Measurements from ENCODE around the gene MTSS2.

The MTSS2 gene

DNA sequence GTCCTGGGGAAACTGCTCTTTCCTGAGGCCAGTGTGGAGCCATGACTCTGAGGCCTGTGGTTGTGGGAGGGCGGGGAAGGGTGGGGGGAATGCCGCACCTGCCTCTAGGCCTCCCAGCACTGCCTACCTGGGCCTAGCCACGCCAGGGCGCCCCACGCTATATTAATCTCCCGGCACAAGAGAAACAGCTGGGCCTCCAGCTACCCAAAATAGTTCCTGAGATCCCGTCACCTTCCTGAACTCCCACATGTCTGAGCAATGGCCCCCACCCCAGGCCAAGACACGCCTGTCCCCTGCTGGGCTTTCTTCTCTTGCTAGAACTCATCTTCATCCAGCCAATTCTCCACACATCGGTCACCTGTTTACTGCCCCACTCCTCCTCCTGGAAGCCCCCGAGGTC is 13.0 kb upstream of the MTSS2 start:
- Mint-ChIP-seq H3K27me3 (no peaks in the 10 kb centered on the region), H3K9me3 (no peaks in the 10 kb centered on the region), H3K36me3 (peaks cover 33 to 50% of the 10 kb centered on the region in 2 donors), H3K4me3 (no peak overlapping the region), H3K27ac (no peak overlapping the region), H3K4me1 (peaks cover 11 to 14% of the 10 kb centered on the region in 2 donors)
- DNase-seq (no peak), ATAC-seq (replicated peaks) (no peak)

DNA sequence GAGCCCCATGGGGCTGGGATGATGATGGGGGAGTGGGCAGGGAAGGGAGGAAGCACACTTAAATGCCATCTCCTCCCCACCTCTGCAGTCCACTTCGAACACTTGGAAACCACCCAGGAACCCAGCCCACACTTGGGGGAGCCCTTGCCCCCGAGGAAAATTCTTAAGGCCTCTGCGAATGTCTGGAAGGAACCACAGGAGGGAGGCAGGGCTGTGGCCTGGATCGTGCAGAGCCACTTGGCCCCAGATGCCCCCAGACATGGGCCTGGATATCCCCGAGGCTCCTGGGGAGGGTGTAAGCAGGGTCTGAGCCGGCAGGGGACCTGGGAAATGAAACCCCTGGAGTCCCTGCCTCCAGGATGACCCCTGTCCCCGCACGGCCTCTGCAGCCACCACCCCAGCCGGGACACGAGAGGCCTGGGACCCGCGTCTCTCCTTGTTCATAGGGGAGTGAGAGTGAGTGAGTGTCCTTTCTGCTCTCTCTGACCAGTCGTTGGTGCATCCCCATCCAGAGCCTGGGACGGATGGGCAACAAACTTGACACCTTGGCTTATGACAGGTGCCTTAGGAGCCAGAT is 11.8 kb upstream of the MTSS2 start:
- peak overlapping the region; percentile 33 for H3K27ac Mint-ChIP-seq

DNA sequence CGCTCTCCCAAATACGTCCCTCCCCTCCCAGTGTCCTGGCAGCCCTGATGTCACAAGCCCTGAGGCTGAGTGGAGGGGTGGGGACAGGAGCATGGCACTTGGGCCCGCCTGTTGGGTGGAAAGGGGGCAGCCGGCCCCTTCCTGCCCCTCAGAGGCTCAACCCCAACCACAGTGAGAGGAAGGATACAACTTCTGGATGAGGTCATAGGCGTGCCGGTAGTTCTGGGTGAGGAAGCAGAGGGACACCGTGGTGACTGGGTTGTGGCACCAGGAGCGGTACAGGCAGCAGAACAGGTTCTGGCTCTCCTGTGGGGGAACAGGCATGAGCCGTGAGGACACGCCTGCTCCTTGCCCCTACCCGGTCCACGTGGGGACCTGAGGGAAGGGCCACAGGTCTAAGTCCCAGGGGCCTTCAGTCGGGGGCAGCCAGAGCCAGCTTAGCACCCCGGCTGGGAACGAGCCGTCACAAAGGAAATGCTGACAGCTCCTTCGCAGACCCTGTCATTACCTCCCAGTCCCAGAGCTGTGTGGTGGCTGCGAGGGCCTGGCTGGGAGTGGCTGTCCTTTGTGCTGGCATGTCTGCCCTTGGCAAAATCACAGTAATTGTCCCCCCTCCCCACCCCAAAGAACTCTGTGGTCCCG is 11.2 kb upstream of the MTSS2 start:
- Mint-ChIP-seq H3K4me1 (peaks cover 11 to 14% of the 10 kb centered on the region in 2 donors), H3K9me3 (no peaks in the 10 kb centered on the region), H3K27me3 (no peaks in the 10 kb centered on the region), H3K27ac (no peak overlapping the region), H3K36me3 (peaks cover 35 to 48% of the 10 kb centered on the region in 2 donors), H3K4me3 (no peak overlapping the region)
- ATAC-seq (replicated peaks) (peak; percentile 19 to 37), DNase-seq (no peak)

More for the DNA sequence above, 11.8 kb upstream of the MTSS2 start:
- DNase-seq (no peak), ATAC-seq (replicated peaks) (no peak)
- H3K9me3 Mint-ChIP-seq: no peaks in the 10 kb centered on the region
- peaks cover 11 to 14% of the 10 kb centered on the region in 2 donors for H3K4me1 Mint-ChIP-seq
- no peaks in the 10 kb centered on the region for H3K27me3 Mint-ChIP-seq
- H3K4me3 Mint-ChIP-seq: no peak overlapping the region
- peaks cover 35 to 54% of the 10 kb centered on the region in 2 donors for H3K36me3 Mint-ChIP-seq

DNA sequence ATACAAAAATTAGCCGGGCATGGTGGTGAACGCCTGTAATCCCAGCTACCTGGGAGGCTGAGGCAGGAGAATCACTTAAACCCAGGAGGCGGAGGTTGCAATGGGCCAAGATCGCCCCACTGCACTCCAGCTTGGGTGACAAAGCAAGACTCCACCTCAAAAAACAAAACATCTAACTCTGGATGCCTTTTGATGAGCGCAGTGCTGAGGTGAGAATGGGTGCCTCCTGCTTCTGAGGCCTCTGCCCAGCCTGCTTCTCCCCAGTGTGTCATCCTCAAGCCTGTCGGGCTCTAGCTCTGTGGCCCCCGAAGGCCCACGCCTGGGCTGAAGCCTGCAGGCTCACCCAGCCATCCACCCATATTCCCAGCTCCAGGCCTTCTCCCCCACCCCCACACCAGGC is 10.5 kb upstream of the MTSS2 start:
- no peak for ATAC-seq (replicated peaks)
- Mint-ChIP-seq H3K9me3 (no peaks in the 10 kb centered on the region), H3K36me3 (peaks cover 33 to 41% of the 10 kb centered on the region in 2 donors)

GRCh38 chr16:70695331-70696070 is 9.6 kb upstream of the MTSS2 start:
- H3K27ac Mint-ChIP-seq: peak overlapping the region; percentile 72

More for the DNA sequence above, 10.5 kb upstream of the MTSS2 start:
- H3K27me3 Mint-ChIP-seq: no peaks in the 10 kb centered on the region
- DNase-seq: no peak
- H3K4me3 Mint-ChIP-seq: no peak overlapping the region
- H3K4me1 Mint-ChIP-seq: peaks cover 11 to 14% of the 10 kb centered on the region in 2 donors
- peak overlapping the region; percentile 51 for H3K27ac Mint-ChIP-seq

GRCh38 chr16:70694868-70695218 is 9.0 kb upstream of the MTSS2 start:
- H3K4me3 Mint-ChIP-seq: no peak overlapping the region
- no peak for ATAC-seq (replicated peaks)
- no peak overlapping the region for H3K27ac Mint-ChIP-seq
- H3K9me3 Mint-ChIP-seq: no peaks in the 10 kb centered on the region
- H3K4me1 Mint-ChIP-seq: peaks cover 13 to 14% of the 10 kb centered on the region in 2 donors
- no peaks in the 10 kb centered on the region for H3K27me3 Mint-ChIP-seq
- no peak for DNase-seq
- peaks cover 26 to 39% of the 10 kb centered on the region in 2 donors for H3K36me3 Mint-ChIP-seq

More at GRCh38 chr16:70695331-70696070, 9.6 kb upstream of the MTSS2 start:
- Mint-ChIP-seq H3K4me3 (no peak overlapping the region), H3K27me3 (no peaks in the 10 kb centered on the region), H3K9me3 (no peaks in the 10 kb centered on the region), H3K4me1 (peaks cover 13 to 14% of the 10 kb centered on the region in 2 donors), H3K36me3 (peaks cover 29 to 42% of the 10 kb centered on the region in 2 donors)
- DNase-seq (no peak), ATAC-seq (replicated peaks) (no peak)

- H3K27ac Mint-ChIP-seq: no peak overlapping the region
- no peaks in the 10 kb centered on the region for H3K27me3 Mint-ChIP-seq
- no peak overlapping the region for H3K4me3 Mint-ChIP-seq
- peaks cover 12 to 14% of the 10 kb centered on the region in 2 donors for H3K4me1 Mint-ChIP-seq
- no peaks in the 10 kb centered on the region for H3K9me3 Mint-ChIP-seq
- ATAC-seq (replicated peaks) (no peak), DNase-seq (no peak)
- peaks cover 23 to 35% of the 10 kb centered on the region in 2 donors for H3K36me3 Mint-ChIP-seq
Measured at GRCh38 chr16:70694088-70694867, 8.4 kb upstream of the MTSS2 start.

DNA sequence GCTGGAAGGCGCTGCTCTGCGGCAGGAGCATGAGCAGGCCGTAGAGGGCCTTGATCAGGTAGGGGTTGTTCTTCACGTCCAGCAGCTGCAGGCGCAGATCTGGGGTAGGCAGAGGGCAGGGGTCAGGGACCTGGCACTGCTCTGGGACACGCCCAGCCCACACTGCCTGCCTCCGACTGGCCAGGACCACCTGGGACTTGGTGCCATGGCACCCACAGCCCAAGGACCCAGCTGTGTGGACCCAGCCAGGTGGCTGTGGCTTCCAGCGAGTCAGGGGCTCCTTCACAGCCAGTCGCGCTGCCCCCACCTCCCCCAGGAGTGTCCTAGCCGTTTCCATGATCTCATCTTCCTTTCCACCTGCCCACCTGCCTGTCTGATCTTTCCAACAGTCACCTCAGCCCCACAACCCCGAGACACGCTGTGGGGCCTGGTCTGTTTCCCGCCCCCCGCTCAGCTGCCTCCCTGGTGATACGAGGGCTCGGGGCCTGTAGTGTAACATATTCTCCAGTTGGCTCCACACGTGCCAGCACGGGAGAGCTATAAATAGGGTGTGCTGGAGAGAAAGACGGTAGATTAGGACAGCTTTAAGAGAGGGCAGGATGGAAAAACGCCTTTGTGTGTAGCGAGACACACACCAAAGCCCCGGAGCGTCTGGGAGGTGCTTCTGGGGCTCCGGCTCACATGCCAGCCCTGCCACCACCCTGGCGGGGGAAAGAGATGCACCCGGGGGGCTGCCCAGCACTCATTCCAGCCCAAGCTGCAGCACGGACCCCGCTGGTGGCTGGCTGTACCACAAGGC is 7.2 kb upstream of the MTSS2 start:
- H3K36me3 Mint-ChIP-seq: peaks cover 16 to 33% of the 10 kb centered on the region in 2 donors
- peak overlapping the region; percentile 4 for H3K27ac Mint-ChIP-seq
- no peaks in the 10 kb centered on the region for H3K27me3 Mint-ChIP-seq
- ATAC-seq (replicated peaks) (no peak), DNase-seq (no peak)
- H3K9me3 Mint-ChIP-seq: no peaks in the 10 kb centered on the region
- H3K4me1 Mint-ChIP-seq: peaks cover 9 to 10% of the 10 kb centered on the region in 2 donors
- H3K4me3 Mint-ChIP-seq: no peak overlapping the region

- no peak for ATAC-seq (replicated peaks)
- Mint-ChIP-seq H3K27me3 (no peaks in the 10 kb centered on the region), H3K36me3 (peaks cover 14 to 34% of the 10 kb centered on the region in 2 donors), H3K9me3 (no peaks in the 10 kb centered on the region), H3K4me1 (peaks cover 6 to 7% of the 10 kb centered on the region in 2 donors), H3K27ac (no peak overlapping the region), H3K4me3 (no peak overlapping the region)
- no peak for DNase-seq
Measured at GRCh38 chr16:70692130-70692872, 6.4 kb upstream of the MTSS2 start.

- H3K9me3 Mint-ChIP-seq: no peaks in the 10 kb centered on the region
- peaks cover 10 to 31% of the 10 kb centered on the region in 2 donors for H3K36me3 Mint-ChIP-seq
- ATAC-seq (replicated peaks): no peak
- H3K27me3 Mint-ChIP-seq: peaks cover 2 to 4% of the 10 kb centered on the region in 2 donors
- H3K4me1 Mint-ChIP-seq: peaks cover 0 to 8% of the 10 kb centered on the region in 2 donors
- DNase-seq: no peak
- H3K4me3 Mint-ChIP-seq: no peak overlapping the region
- no peak overlapping the region for H3K27ac Mint-ChIP-seq
Measured at GRCh38 chr16:70691223-70692129, 5.6 kb upstream of the MTSS2 start.

DNA sequence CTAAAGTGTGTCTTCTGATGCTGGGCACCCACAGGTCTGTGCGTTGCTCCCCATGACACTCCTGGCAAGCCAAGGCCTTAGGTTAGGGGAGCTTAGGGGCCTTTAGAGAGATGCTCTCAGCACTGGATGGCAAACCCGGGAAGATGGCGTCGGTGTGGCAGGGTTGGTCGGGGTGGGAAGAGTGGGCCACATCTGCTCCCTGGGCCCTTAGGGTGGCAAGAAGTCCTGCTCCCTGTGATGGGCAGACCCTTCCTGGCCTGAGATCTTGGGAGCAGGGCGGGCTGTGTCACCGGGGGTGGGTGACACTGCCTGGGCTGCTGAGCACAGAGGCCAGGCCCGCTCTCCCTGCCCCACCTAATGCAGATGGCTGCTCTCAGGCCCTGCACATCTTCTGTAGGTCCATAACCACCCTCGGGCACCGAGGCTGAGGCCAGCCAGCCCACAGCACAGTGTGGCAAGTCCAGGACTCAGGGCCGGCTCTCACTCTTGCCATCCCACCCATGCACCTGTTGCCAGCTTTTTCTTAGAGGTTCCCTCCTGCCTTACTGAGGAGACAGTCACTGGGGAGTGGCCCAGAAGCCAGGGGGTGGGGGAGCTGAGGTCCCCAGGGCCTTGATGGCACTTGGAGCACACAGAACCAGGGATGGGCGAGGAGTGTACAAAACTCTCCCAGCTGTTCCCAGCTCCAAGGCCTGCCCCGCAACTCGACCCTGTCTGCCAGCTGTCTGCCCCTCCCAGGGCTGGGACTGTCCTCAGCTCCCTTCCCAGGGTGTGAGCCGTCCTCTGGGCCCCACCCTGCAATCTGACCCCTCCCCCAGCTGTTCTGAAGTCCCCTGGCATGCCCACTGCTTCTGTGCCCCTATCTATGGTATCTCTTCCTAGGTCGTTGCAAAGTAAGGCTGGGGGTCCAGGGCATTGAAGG is 4.4 kb upstream of the MTSS2 start:
- no peak for DNase-seq
- H3K36me3 Mint-ChIP-seq: peaks cover 4 to 24% of the 10 kb centered on the region in 2 donors
- ATAC-seq (replicated peaks): no peak
- H3K4me1 Mint-ChIP-seq: peaks cover 2 to 7% of the 10 kb centered on the region in 2 donors
- peaks cover 5 to 7% of the 10 kb centered on the region in 2 donors for H3K27me3 Mint-ChIP-seq
- no peaks in the 10 kb centered on the region for H3K9me3 Mint-ChIP-seq
- H3K4me3 Mint-ChIP-seq: no peak overlapping the region
- H3K27ac Mint-ChIP-seq: no peak overlapping the region
